ENCODE results near the gene C17orf78.
"Not testable (repeated sequence)": the region's sequence is repeated elsewhere in the genome, so short reads cannot be mapped to it uniquely, and the experiment has no call there.

The C17orf78 gene

DNA sequence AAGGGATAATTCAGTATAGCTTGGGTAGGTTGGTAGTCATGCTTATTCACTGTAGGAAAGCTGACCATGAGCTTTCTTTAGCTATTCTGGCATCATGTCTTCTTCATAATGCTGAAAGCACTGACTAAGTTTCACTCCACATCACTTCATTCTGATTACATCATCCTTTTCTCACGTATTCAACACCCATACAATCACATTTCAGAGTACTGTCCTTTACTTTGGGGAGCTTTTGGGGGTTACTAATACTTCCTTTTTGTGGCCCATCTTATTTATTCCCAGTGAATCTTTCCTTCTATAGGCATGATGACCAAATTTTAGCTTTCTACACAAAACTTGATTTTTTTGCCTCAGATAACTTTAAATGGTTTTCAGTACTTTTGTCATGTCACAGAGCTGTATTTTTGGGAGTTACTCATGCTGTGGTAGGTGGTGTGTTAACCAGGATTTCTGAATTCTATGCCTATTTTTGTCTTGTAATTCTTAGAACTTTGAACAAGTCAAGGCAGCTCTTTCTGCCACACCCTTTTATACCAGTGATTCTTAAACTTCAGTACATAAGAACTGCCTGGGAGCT lies 54.4 kb downstream of the C17orf78 start:
- Histone ChIP-seq H3K36me3 (replicated peaks) (peaks cover 58% of the 10 kb centered on the region), H3K4me3 (no peak overlapping the region)

GRCh38 chr17:37432671-37433070 lies 56.9 kb downstream of the C17orf78 start:
- Histone ChIP-seq H3K4me3 (no peak overlapping the region), H3K4me1 (0 out of 2 replicates have a peak, but pooled peaks cover 4% of the 10 kb centered on the region), H3K27me3 (ENCODE audit: low read depth) (no peaks in the 10 kb centered on the region), H3K36me3 (replicated peaks) (peaks cover 37% of the 10 kb centered on the region), H3K9me3 (no peaks in the 10 kb centered on the region)
- DNase-seq (ENCODE audit: low spot score in 2 of 2) = no peak
- in situ Hi-C loops (cut with MboI; ENCODE audit: low sequenced_read_pairs) = no loop called here

More for the DNA sequence above, 54.4 kb downstream of the C17orf78 start:
- in situ Hi-C loops (cut with MboI; ENCODE audit: low sequenced_read_pairs) = no loop called here
- no peaks in the 10 kb centered on the region for H3K9me3 ChIP-seq
- no peaks in the 10 kb centered on the region for H3K27me3 ChIP-seq (ENCODE audit: low read depth)
- H3K4me1 ChIP-seq = 0 out of 2 replicates have a peak, but pooled peaks cover 4% of the 10 kb centered on the region
- no peak for DNase-seq (ENCODE audit: low spot score in 2 of 2)

DNA sequence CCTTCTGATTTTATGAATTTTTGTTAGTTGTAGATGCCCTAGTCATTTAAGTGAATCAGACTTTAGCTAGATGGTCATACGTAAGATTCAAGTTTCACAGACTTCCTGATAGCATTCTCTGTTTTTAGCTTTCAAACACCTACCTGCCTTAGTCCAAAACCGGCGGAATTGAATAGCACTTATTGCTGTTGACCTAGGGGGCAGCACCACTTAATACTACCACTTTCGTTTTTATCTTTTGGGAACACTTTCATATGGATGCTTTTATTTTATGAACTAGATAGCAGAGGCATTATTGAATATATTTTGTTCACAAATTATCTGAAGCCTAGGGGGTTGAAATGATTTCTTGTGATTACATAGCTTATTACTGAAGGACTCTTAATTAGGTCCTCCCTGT lies 62.4 kb downstream of the C17orf78 start:
- no peak overlapping the region for H3K4me3 ChIP-seq
- in situ Hi-C loops (cut with MboI; ENCODE audit: low sequenced_read_pairs) = no loop called here
- no peak for DNase-seq (ENCODE audit: low spot score in 2 of 2)
- no peaks in the 10 kb centered on the region for H3K4me1 ChIP-seq
- H3K36me3 ChIP-seq (replicated peaks) = peaks cover 44% of the 10 kb centered on the region
- H3K27me3 ChIP-seq (ENCODE audit: low read depth) = no peaks in the 10 kb centered on the region
- no peaks in the 10 kb centered on the region for H3K9me3 ChIP-seq

- no peaks in the 10 kb centered on the region for H3K27me3 ChIP-seq (ENCODE audit: low read depth)
- no peak overlapping the region for H3K4me3 ChIP-seq
- DNase-seq (ENCODE audit: low spot score in 2 of 2) = no peak
- peaks cover 46% of the 10 kb centered on the region for H3K36me3 ChIP-seq (replicated peaks)
- H3K4me1 ChIP-seq = peaks cover under 1% of the 10 kb centered on the region
- in situ Hi-C loops (cut with MboI; ENCODE audit: low sequenced_read_pairs) = no loop called here
- no peaks in the 10 kb centered on the region for H3K9me3 ChIP-seq
Observed at GRCh38 chr17:37440424-37440823, 64.6 kb downstream of the C17orf78 start.

GRCh38 chr17:37441369-37442014 lies 65.7 kb downstream of the C17orf78 start:
- in situ Hi-C loops (cut with MboI; ENCODE audit: low sequenced_read_pairs); H3K9me3 ChIP-seq; DNase-seq (ENCODE audit: low spot score in 2 of 2); H3K4me3 ChIP-seq; H3K4me1 ChIP-seq; H3K27me3 ChIP-seq (ENCODE audit: low read depth): not testable (repeated sequence)
- H3K36me3 ChIP-seq (replicated peaks) = peaks cover 46% of the 10 kb centered on the region

Measured in HAP-1 (cell line).